SH-SY5Y (cell line): ENCODE results near the gene KCNJ4.

Experiments
- GATA2 ChIP-seq: IDR thresholded peaks from 2 replicates; pipeline ENCODE4 v1.6.1; 2011; ENCODE audit warnings: mild to moderate bottlenecking, low read depth, low read length
- GATA3 ChIP-seq: IDR thresholded peaks from 2 replicates; pipeline ENCODE4 v1.6.1; 2011; ENCODE audit warnings: low read depth, mild to moderate bottlenecking, low read length, moderate library complexity

The KCNJ4 gene

GRCh38 chr22:38403812-38404211 lies 51.2 kb downstream of the KCNJ4 start:
- TF ChIP-seq GATA3 = no peak

- TF ChIP-seq GATA2 (no peak), GATA3 (no peak)
Measured at GRCh38 chr22:38402204-38402603, 52.8 kb downstream of the KCNJ4 start.

- TF ChIP-seq GATA3 (no peak), GATA2 (no peak)
Measured at GRCh38 chr22:38401336-38402084, 53.5 kb downstream of the KCNJ4 start.

- TF ChIP-seq GATA2 (no peak), GATA3 (no peak)
Measured at GRCh38 chr22:38398609-38399461, 56.2 kb downstream of the KCNJ4 start.

GRCh38 chr22:38397189-38398085 lies 57.6 kb downstream of the KCNJ4 start:
- TF ChIP-seq GATA3 (no peak), GATA2 (no peak)

GRCh38 chr22:38383417-38383816 lies 71.6 kb downstream of the KCNJ4 start:
- TF ChIP-seq GATA2 (no peak), GATA3 (no peak)
